HG02840 (cell line): Measurements from ENCODE around the gene STPG3.

Experiments
- ATAC-seq: cut with Tn5 transposase; IDR thresholded peaks from one replicate; pipeline ENCODE4 v1.9.1; 2021; ENCODE audit warnings: mild to moderate bottlenecking, moderate library complexity, moderate number of reproducible peaks; ENCODE audit not compliant: unreplicated experiment, low FRiP score

The STPG3 gene

GRCh38 chr9:137278061-137278701, 27.1 kb downstream of the STPG3 start:
- no peak for ATAC-seq

DNA sequence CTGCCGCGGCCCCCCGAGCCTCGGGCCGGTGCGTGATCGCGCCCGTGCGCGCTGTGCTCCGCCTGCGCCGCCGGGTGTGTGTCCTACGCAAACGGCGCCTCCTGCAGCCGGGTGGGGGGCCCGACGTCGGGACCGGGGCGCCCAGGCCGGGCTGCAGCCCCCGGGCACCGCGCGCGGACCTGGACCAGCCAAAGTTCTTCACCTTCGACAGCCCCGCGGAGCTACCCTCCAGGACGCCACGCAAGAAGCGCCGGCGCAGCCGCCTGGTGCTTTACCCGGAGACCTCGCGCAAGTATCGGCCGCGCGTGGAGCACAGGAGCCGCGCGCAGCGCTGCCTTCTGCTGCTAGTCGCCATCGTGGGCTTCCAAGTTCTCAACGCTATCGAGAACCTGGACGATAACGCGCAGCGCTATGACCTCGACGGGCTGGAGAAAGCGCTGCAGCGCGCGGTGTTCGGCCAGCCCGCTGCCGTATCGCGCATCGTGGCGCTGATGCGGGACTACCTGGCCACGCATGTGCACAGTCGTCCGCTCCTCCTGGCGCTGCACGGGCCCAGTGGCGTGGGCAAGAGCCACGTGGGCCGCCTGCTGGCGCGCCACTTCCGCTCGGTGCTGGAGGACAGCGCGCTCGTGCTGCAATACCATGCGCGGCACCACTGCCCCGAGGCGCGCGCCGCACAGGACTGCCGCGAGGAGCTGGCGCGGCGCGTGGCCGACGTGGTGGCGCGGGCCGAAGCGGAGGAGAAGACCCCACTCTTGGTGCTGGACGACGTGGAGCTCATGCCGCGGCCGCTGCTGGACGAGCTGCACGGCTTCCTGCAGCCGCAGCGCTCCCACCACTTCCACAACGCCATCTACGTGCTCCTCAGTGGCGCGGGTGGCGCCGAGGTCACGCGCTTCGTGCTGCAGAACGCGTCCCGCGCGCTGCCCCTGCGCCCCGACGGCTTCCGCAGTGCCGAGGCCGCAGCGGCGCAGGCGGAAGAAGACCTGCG, 27.9 kb downstream of the STPG3 start:
- ATAC-seq = no peak

DNA sequence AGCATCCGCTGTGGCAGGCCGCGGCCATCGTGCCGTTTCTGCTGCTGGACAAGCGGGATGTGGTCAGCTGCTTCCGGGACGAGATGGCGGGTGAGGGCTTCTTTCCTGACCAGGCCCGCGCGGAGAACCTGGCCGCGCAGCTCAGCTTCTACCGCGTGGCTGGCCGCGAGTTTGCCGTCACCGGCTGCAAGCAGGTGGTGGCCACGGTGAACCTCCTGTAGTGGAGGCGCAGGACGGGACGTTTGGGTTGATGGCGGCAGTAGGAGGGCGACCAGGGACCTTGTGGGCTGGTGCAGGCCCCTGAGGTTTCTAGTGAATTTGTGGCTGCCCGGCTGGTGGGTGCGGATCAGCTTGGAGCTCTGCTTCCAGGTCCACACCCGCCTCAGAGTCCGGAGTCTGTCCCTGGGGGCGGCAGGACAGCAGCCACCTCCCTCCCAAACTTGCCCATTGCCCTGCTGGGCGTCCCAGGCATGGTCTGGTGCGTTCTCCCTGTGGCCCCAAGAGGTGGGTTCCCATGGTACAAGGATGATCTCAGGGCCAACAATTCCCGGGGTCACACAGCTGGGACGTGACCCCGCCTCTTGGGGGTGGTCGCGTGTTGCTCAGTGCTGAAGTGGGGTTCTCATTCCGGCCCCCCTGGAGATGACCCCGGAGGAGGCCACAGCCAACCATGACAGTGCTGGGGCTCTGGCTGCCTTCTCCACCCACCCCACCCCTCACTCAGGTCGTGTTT, 28.8 kb downstream of the STPG3 start:
- ATAC-seq = no peak

DNA sequence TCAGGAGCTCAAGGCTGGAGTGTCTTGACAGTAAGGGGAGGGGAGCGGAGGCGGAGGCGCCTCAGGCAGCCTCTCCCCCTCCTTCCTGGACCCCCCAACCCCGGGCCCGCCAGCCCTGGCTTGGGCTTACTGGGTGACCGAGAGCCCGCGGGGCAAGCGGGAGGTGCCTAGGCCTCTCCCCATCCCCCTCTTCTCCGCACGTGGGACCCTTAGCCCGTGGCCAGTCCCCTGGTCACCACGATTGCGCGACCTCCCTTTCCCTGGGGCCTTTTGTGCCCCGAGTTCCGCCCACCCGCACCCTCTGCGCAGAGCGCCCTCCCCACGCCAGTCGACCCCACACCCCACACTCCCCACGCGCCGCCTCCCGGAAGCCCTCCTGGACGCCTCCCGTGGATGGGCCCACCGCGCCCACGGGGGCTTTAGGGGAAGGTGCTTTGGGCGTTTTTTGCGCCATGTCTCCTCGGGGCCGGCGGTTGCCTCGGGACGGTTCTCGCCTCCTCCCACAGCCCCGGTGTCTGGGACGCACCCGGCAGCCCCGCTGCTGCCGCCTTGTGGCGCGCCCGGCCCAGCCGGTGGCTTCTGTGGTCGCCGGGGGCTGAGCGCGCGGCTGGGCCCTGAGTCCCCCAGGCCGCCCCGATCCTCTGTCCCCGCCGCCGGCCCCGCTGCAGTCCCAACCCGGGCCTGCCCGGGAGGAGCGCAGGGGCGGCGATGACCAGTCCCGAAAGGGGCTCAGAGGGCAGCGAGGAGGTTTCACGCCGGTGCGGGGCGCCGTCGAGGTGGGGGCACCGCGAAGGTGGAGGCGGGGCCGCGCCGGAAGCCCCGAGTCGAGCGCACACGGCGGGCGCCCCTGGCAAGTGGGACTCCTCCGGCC, 29.6 kb downstream of the STPG3 start:
- no peak for ATAC-seq

DNA sequence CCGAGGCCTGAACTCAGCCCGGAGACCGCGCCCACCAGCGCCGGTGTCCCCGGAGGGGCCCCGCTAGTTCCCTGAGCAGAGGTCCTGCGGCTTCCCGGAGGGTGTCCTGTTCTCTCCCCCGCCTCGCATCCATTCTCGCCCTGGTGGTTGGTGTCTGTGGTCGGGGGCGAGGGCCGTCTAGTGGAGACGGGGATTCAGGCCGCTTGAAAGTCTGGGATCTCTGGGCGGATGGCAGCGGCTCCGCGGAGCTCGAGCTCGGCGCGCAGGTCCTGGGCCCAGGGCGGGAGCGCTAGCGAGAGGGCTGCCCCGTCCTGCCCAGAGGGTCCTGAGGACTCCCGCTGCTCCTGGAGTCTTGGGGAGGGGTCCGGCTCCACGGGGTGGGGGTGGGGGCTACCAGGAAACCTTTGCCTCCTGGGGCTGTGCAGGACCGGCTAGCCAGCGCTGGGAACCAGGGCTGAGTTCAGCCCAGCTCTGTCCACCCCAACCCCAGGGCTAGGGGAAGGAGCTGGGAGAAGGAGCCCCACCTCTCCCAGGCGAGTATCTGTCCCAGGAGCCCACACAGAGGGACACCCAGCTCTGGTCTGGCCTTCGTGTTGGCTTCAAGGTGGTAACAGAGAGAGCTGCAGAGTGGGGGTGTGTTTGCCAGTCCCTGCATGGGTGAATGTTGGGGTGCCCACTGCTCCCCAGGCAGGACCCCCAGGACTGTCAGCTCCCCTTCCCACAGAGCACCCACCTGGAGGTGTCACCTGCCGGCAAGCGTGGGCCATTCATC, 30.4 kb downstream of the STPG3 start:
- no peak for ATAC-seq

GRCh38 chr9:137286975-137287383, 35.9 kb downstream of the STPG3 start:
- ATAC-seq = no peak

- ATAC-seq = no peak
These were observed 42.0 kb downstream of the STPG3 start for GRCh38 chr9:137293094-137293481.

GRCh38 chr9:137293482-137294090, 42.5 kb downstream of the STPG3 start:
- ATAC-seq = no peak

DNA sequence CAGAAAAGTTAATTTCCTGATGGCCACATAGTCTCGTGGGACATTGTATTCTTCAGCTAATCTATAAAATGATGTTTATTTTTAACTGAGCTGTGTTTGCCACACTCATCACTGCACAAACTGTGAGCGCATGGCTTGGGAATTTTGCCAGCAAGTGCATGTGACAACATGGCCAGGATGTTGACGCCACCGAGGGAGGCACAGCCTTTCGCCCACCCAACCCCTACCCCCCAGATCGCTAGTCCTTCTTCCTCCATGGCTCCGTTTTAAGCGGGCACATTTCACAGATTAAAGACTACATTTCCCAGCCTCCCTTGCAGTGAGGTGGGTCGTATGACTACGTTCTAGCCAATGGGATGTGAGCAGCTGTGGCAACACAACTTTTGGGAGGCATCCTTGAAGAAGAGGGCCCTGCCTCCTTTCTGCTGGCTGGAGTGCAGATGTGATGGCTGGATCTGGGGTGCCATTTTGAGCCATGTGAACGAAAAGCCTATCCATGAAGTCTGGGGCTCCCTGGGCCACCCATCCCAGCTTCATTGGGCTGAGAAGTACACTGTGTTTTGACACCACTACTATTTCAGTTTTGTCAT, 43.1 kb downstream of the STPG3 start:
- ATAC-seq = no peak

- no peak for ATAC-seq
These were observed 43.7 kb downstream of the STPG3 start for GRCh38 chr9:137294681-137295237.

DNA sequence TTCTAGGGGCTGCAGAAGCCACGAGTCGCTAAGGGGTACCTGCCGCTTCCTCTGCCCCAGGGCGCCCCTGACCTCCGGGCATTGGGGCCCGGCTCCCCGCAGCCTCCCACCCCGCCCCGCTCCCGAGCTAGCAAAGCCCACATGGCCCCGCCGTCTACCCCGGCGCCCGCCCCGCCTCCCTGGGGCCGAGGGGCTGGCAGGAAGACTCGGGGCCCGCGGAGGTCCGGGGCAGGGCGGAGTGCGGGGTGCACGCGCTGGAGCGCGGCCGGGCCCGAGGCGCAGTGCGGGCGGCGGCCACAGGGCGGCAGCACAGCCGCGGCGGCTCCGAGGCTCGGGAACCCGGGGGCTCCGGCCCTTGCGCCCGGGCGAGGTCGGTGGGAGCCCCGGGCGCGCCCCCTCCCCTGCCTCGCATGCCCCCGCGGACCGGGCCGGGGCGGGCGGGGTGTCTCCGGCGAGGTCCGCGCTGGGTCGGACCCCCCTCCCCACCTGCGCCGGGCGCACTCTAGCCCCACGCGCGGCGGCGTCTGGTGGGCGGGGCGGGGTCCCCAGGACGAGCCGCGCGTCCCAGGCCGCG, 44.2 kb downstream of the STPG3 start:
- no peak for ATAC-seq

DNA sequence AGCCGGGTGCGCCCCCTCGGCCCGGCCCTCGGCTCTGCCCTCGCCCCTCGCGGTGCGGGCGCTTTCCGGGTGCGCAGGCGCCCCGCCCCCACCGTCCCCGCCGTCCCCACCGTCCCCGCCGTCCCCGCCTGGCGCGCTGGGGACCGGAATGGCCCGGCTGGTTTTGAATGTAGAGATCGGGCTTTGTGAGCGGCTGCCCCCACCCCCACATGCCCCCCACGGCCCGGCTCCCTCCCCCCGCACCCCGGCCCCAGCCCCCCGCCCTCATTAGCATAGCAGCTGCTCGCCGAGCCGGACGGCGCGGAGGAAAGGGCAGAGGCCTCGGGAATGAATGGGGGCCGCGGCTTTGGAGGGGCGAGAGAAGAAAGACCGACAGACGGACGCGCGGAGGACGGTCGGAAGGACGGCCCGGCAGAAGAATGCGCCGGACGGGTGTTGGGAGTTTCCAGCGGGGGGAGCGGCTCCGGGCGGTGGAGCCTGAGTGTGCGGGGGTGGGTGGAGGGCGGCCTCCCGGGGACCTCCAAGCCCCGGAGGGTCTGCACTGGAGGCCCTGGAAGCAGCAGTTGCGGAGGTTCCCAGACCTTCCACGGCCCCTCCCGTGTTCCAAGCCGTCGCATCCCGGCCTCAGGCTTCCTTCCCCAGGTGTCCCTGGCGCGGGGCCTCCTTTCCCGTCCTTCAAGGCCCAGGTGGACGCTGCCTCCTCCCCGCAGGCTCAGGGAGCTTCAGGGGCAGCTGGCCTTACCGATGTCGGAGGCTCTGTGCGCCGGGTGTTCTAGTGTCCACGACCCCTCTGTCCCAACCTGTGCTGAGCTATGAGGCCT, 45.0 kb downstream of the STPG3 start:
- no peak for ATAC-seq

DNA sequence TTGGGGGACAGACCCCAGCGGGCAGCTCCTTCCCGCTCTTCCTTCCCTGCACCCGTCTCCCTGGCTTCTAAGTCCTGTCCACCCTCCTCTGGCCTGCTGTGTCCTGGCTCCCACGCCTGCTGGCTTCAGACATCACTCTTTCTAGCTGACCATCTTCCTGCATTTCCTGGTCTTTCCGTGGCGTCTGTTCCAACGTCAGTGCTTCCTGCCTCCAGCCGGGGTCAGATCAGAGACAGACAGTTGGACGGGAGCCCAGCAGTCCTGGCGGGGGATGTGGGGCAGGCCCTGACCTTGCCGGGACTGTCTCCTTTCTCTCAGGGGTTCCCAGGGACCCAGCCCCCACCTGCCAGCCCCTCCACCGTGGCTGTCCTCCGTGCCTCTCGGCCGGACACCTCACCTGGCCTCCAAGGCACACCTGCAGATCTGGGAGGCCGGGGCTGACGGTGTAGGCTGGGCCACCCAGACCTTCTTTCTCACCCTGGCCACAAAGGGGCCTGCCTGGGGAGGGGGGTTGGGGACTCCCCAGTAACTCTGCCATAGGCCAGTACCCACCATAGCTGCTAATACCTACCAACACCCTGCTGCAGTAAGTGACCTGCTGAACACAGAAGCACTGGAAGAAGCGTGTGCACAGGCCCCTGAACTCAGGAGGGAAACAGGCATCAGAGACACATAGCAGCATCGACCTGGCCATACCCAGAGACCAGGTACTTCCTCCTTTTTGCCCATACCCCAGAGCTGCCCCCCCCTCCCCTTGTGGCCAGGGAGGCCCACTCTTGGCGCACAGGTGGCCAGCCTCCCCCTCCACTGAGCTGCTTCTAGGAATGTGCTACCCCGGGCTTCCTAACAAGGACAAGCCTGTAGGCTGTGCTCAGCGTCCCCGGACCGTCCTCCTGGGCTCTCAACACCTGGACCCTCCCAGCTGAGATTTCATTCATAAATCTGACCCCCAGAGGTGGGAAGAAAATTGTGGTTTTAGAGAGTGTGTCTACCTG, 45.9 kb downstream of the STPG3 start:
- no peak for ATAC-seq

GRCh38 chr9:137297966-137298365, 46.9 kb downstream of the STPG3 start:
- ATAC-seq = no peak

- ATAC-seq = no peak
These were observed 47.5 kb downstream of the STPG3 start for GRCh38 chr9:137298401-137299202.
